Skeletal muscle tissue (tissue), 4 donors: ENCODE results near the gene PPP2R2D. TPM values are rescaled to one million over a fixed set of nuclear protein-coding genes. Genes with fewer than 3 reads are reported as not detected.

Experiments
- H3K27ac ChIP-seq: one replicate; pipeline ENCODE4 v1.7.0; 2013; ENCODE audit warnings: mild to moderate bottlenecking, low read depth, low read length, inconsistent platforms
- H3K27me3 ChIP-seq, 3 donors: one replicate each; pipeline ENCODE4 v1.7.0; 2013; ENCODE audit warnings: low read length in 3 of 3; ENCODE audit not compliant: control insufficient read depth in 3 of 3, insufficient read depth in 3 of 3
- H3K36me3 ChIP-seq, 3 donors: one replicate each; pipeline ENCODE4 v1.7.0; 2013; ENCODE audit warnings: low read length in 3 of 3; ENCODE audit not compliant: control insufficient read depth in 3 of 3, insufficient read depth in 3 of 3
- H3K4me1 ChIP-seq, 3 donors: one replicate each; pipeline ENCODE4 v1.7.0; 2013; ENCODE audit warnings: low read length in 3 of 3, mild to moderate bottlenecking in 3 of 3; ENCODE audit not compliant: control insufficient read depth in 3 of 3, insufficient read depth in 3 of 3
- H3K4me3 ChIP-seq, 3 donors: one replicate each; pipeline ENCODE4 v1.7.0; 2013; ENCODE audit warnings: low read length in 3 of 3
- H3K9ac ChIP-seq, 3 donors: one replicate each; pipeline ENCODE4 v1.7.0; 2013; ENCODE audit warnings: low read length in 3 of 3, mild to moderate bottlenecking in 3 of 3, moderate library complexity in 2 of 3, low read depth in 1 of 3
- H3K9me3 ChIP-seq, 3 donors: one replicate each; pipeline ENCODE4 v1.7.0; 2013; ENCODE audit warnings: low read length in 3 of 3; ENCODE audit not compliant: control insufficient read depth in 3 of 3
- total RNA-seq: library from RNA; depleted of rRNA; stranded (reverse); fragments of >200 nt; gene quantifications from one replicate; pipeline ENCODE4 v1.2.3, GENCODE V29; 2014
- donor health status: Osteomylitis.

The PPP2R2D gene
- total RNA-seq, 1 donor from 2014 or later: 27.1 TPM

DNA sequence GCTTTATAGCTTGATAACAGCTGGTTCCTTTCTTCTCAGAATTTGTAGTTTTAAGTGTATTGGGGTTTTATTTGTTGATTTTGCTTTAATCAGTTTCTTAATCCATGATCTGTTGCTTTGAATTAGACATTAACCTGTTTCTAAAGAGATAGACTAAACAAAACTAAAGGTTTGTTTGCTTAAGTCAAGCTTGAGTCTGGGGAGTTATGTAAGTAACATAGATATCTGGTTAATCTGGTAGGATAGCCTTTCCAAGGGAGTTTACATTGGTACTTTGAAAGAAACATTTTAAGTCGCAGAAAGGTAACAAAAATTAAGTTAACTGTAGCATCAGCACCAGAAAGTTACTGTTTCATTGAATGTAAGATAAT, 5.4 kb downstream of the PPP2R2D start:
- Histone ChIP-seq H3K4me3 (no peak overlapping the region), H3K27ac (no peak overlapping the region), H3K4me1 (peaks cover 32 to 59% (median 47%) of the 10 kb centered on the region in 3 donors), H3K27me3 (no peaks in the 10 kb centered on the region), H3K9me3 (no peaks in the 10 kb centered on the region), H3K9ac (no peak overlapping the region), H3K36me3 (peaks cover 6 to 7% (median 6%) of the 10 kb centered on the region in 3 donors)

GRCh38 chr10:131907679-131908078, 6.9 kb downstream of the PPP2R2D start:
- Histone ChIP-seq H3K9me3 (no peaks in the 10 kb centered on the region), H3K9ac (no peak overlapping the region), H3K4me1 (peaks cover 24 to 52% (median 42%) of the 10 kb centered on the region in 3 donors), H3K27me3 (no peaks in the 10 kb centered on the region), H3K4me3 (no peak overlapping the region), H3K27ac (no peak overlapping the region), H3K36me3 (peaks cover 6 to 9% (median 7%) of the 10 kb centered on the region in 3 donors)

DNA sequence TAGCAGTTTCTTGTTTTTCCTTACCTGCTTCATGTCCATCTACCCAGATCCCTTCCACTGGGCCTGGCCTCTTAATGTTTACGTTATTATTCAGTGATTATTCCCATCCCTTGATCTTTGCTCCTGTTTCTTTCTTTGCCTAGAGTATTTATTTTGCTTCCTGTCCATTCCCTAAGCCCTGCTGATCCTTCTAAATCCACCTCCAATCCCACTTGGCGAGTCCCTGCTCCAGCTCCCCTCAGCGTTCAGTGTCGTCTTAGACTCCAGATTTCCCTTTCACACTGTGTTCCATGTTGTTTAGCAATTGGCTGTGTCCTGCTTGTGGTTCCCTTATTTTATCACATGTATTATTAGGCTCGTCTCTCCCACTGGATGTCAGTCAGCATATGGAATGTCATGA, 7.3 kb downstream of the PPP2R2D start:
- Histone ChIP-seq H3K36me3 (peaks cover 4 to 11% (median 7%) of the 10 kb centered on the region in 3 donors), H3K4me3 (no peak overlapping the region), H3K27me3 (no peaks in the 10 kb centered on the region), H3K27ac (no peak overlapping the region), H3K4me1 (peaks cover 21 to 50% (median 40%) of the 10 kb centered on the region in 3 donors), H3K9me3 (no peaks in the 10 kb centered on the region), H3K9ac (no peak overlapping the region)

GRCh38 chr10:131909014-131909808, 8.4 kb downstream of the PPP2R2D start:
- Histone ChIP-seq H3K27me3 (no peaks in the 10 kb centered on the region), H3K36me3 (peaks cover 4 to 11% (median 7%) of the 10 kb centered on the region in 3 donors), H3K4me3 (no peak overlapping the region), H3K4me1 (peaks cover 16 to 46% (median 40%) of the 10 kb centered on the region in 3 donors), H3K9ac (no peak overlapping the region), H3K27ac (no peak overlapping the region), H3K9me3 (no peaks in the 10 kb centered on the region)

DNA sequence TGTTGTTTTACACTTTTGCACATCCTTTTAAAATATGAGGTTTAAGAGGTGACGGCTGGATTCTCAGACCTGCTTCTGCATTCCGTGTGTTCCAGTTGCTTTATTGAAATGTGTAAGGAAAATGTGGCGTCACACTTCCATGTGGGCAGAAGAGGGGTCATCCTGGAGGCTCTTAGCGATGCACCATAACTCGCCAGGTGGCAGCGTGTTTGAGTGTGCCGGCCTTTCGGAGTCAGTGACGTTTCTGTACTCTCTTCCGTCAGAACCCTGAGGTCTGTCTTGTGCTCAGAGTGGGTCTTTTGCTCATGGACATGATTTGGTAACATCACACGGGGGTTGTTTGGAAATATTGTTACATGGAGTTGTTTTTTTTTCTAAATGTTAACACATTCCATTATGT, 9.1 kb downstream of the PPP2R2D start:
- H3K4me3 ChIP-seq: no peak overlapping the region
- no peak overlapping the region for H3K27ac ChIP-seq
- H3K4me1 ChIP-seq: peaks cover 16 to 42% (median 39%) of the 10 kb centered on the region in 3 donors
- no peaks in the 10 kb centered on the region for H3K9me3 ChIP-seq
- H3K27me3 ChIP-seq: no peaks in the 10 kb centered on the region
- no peak overlapping the region for H3K9ac ChIP-seq
- H3K36me3 ChIP-seq: peaks cover 4 to 11% (median 7%) of the 10 kb centered on the region in 3 donors

GRCh38 chr10:131910663-131911314, 10.0 kb downstream of the PPP2R2D start:
- Histone ChIP-seq H3K4me1 (peaks cover 16 to 34% (median 31%) of the 10 kb centered on the region in 3 donors), H3K4me3 (no peak overlapping the region), H3K27ac (no peak overlapping the region), H3K9me3 (no peaks in the 10 kb centered on the region), H3K9ac (no peak overlapping the region), H3K36me3 (peaks cover 2 to 10% (median 3%) of the 10 kb centered on the region in 3 donors), H3K27me3 (no peaks in the 10 kb centered on the region)

- Histone ChIP-seq H3K9ac (no peak overlapping the region), H3K4me1 (peaks cover 12 to 31% (median 28%) of the 10 kb centered on the region in 3 donors), H3K27ac (no peak overlapping the region), H3K36me3 (peaks cover 0 to 7% (median 0%) of the 10 kb centered on the region in 3 donors), H3K27me3 (no peaks in the 10 kb centered on the region), H3K4me3 (no peak overlapping the region), H3K9me3 (no peaks in the 10 kb centered on the region)
These were observed 10.6 kb downstream of the PPP2R2D start for GRCh38 chr10:131911451-131911850.

GRCh38 chr10:131912620-131913019, 11.8 kb downstream of the PPP2R2D start:
- Histone ChIP-seq H3K36me3 (peaks cover 0 to 7% (median 0%) of the 10 kb centered on the region in 3 donors), H3K27ac (no peak overlapping the region), H3K4me1 (peaks cover 12 to 30% (median 27%) of the 10 kb centered on the region in 3 donors), H3K9ac (no peak overlapping the region), H3K9me3 (no peaks in the 10 kb centered on the region), H3K27me3 (no peaks in the 10 kb centered on the region), H3K4me3 (no peak overlapping the region)

- Histone ChIP-seq H3K27me3 (no peaks in the 10 kb centered on the region), H3K36me3 (peaks cover 0 to 5% (median 0%) of the 10 kb centered on the region in 3 donors), H3K9me3 (no peaks in the 10 kb centered on the region), H3K9ac (no peak overlapping the region), H3K27ac (no peak overlapping the region), H3K4me1 (peaks cover 7 to 11% (median 9%) of the 10 kb centered on the region in 3 donors), H3K4me3 (no peak overlapping the region)
These were observed 14.7 kb downstream of the PPP2R2D start for GRCh38 chr10:131915484-131915883.
